A549 (cell line): ENCODE data around the gene SCGB1A1. TPM values are rescaled to one million over a fixed set of nuclear protein-coding genes. Genes with fewer than 3 reads are reported as not detected.

Experiments
- ATAC-seq, 2 experiments: fragments of 200-7000 bp in 1 of 2; fragments of >200 bp in 1 of 2; cut with Nextera tagmentation in 1 of 2; cut with Tn5 transposase in 1 of 2; 3 replicates each; pipeline versions ENCODE4 v1.8.0 to v1.9.1; 2018 to 2020; ENCODE audit warnings: mild to moderate bottlenecking in 1 of 2, moderate library complexity in 1 of 2
- CTCF ChIA-PET: fragments of 300-600 bp; sonication (Branson Sonifier 250); formaldehyde crosslinking; extraction: SDS; loops from one replicate; lab custom pipeline; 2021; ENCODE audit warnings: antibody characterized with exemption, inconsistent platforms; lab: Yijun Ruan, JAX
- POLR2A ChIA-PET: fragments of 350-600 bp; formaldehyde crosslinking; extraction: SDS; loops from one replicate; lab custom pipeline; 2021; ENCODE audit warnings: antibody characterized with exemption, inconsistent platforms; lab: Yijun Ruan, JAX
- DNase-seq, 2 experiments: peaks; one replicate each; pipeline versions ENCODE4 v3.0.0 to v3.0.0-alpha.2; 2011 to 2016; ENCODE audit warnings: low read depth in 1 of 2, low spot score in 1 of 2
- FAIRE-seq: peaks from 2 replicates; lab custom pipeline; 2011; peaks lifted over from hg19 to GRCh38; lab: Jason Lieb, UNC
- H3K27ac ChIP-seq, 2 experiments: fragments of >200 bp; sonication (Bioruptor Twin); formaldehyde crosslinking; 3 replicates each; pipeline ENCODE4 v1.5.1; 2016 to 2017
- H3K4me1 ChIP-seq: fragments of >200 bp; sonication (Bioruptor Twin); formaldehyde crosslinking; 3 replicates; pipeline ENCODE4 v1.6.1; 2016
- H3K4me2 ChIP-seq: fragments of >200 bp; sonication (Bioruptor Twin); formaldehyde crosslinking; 3 replicates; pipeline ENCODE4 v1.6.1; 2016
- H3K4me3 ChIP-seq: fragments of >200 bp; sonication (Bioruptor Twin); formaldehyde crosslinking; 3 replicates; pipeline ENCODE4 v1.5.1; 2016
- H3K9me3 ChIP-seq: fragments of >200 bp; sonication (Bioruptor Twin); formaldehyde crosslinking; 3 replicates; pipeline ENCODE4 v1.6.1; 2016
- BCL3 ChIP-seq: fragments of >200 bp; sonication (Bioruptor Twin); formaldehyde crosslinking; IDR thresholded peaks from 3 replicates; pipeline ENCODE4 v1.6.1; 2016
- BHLHE40 ChIP-seq: IDR thresholded peaks from 2 replicates; pipeline ENCODE4 v1.6.1; 2012; ENCODE audit warnings: low read depth, low read length, inconsistent platforms
- CBX8 ChIP-seq: fragments of 200-600 bp; sonication (generic); IDR thresholded peaks from 2 replicates; pipeline ENCODE4 v1.6.1; 2016
- CEBPB ChIP-seq, 2 experiments: fragments of >200 bp in 1 of 2; sonication (Bioruptor Twin) in 1 of 2; formaldehyde crosslinking in 1 of 2; IDR thresholded peaks; 2 replicates each; pipeline ENCODE4 v1.6.1; 2012 to 2016
- ESRRA ChIP-seq: fragments of 150-350 bp; IDR thresholded peaks from 2 replicates; pipeline ENCODE4 v1.6.1; 2014; ENCODE audit warnings: mild to moderate bottlenecking, low read length, borderline replicate concordance
- FOSL2 ChIP-seq, 2 experiments: fragments of 450-650 bp in 1 of 2; fragments of >200 bp in 1 of 2; sonication (Bioruptor Twin) in 1 of 2; formaldehyde crosslinking; IDR thresholded peaks; 2 replicates each; pipeline versions ENCODE4 v1.5.0 to v1.6.1; 2016 to 2020; ENCODE audit warnings: mild to moderate bottlenecking in 1 of 2, moderate library complexity in 1 of 2
- FOXS1 ChIP-seq: fragments of 250-450 bp; sonication (Bioruptor Pico); IDR thresholded peaks from 2 replicates; pipeline ENCODE4 v1.5.0; 2020; ENCODE audit warnings: mild to moderate bottlenecking, moderate library complexity
- HDAC2 ChIP-seq: fragments of 200-600 bp; sonication (generic); IDR thresholded peaks from 2 replicates; pipeline ENCODE4 v1.6.1; 2016
- HES2 ChIP-seq: fragments of >200 bp; sonication (Bioruptor Twin); formaldehyde crosslinking; IDR thresholded peaks from 2 replicates; pipeline ENCODE4 v1.6.1; 2016
- HEYL ChIP-seq: fragments of 250-450 bp; sonication (Bioruptor Pico); IDR thresholded peaks from 2 replicates; pipeline ENCODE4 v1.8.0; 2021; ENCODE audit warnings: mild to moderate bottlenecking, moderate library complexity
- HOXA7 ChIP-seq: fragments of 250-450 bp; sonication (Bioruptor Pico); IDR thresholded peaks from 2 replicates; pipeline ENCODE4 v1.5.0; 2020; ENCODE audit warnings: mild to moderate bottlenecking, moderate library complexity
- HOXB5 ChIP-seq: fragments of 250-450 bp; sonication (Bioruptor Pico); IDR thresholded peaks from 2 replicates; pipeline ENCODE4 v1.5.0; 2020; ENCODE audit warnings: mild to moderate bottlenecking, moderate library complexity
- JUNB ChIP-seq: fragments of >200 bp; sonication (Bioruptor Twin); formaldehyde crosslinking; IDR thresholded peaks from 2 replicates; pipeline ENCODE4 v1.6.1; 2016
- KDM1A ChIP-seq: fragments of 200-600 bp; sonication (generic); IDR thresholded peaks from 2 replicates; pipeline ENCODE4 v1.6.1; 2016; ENCODE audit warnings: low read depth, mild to moderate bottlenecking
- KDM5A ChIP-seq: fragments of 200-600 bp; sonication (generic); IDR thresholded peaks from 2 replicates; pipeline ENCODE4 v1.6.1; 2016; ENCODE audit warnings: antibody characterized with exemption, mild to moderate bottlenecking
- NPAS2 ChIP-seq: fragments of 250-450 bp; sonication (Bioruptor Pico); IDR thresholded peaks from 2 replicates; pipeline ENCODE4 v1.8.0; 2022; ENCODE audit warnings: mild to moderate bottlenecking, moderate library complexity, borderline replicate concordance
- NR3C1 ChIP-seq: fragments of >200 bp; sonication (Bioruptor Twin); formaldehyde crosslinking; IDR thresholded peaks from 3 replicates; pipeline ENCODE4 v1.6.1; 2017
- POLR2AphosphoS2 ChIP-seq: conservative IDR thresholded peaks from 2 replicates; pipeline ENCODE4 v1.6.1; 2012; ENCODE audit warnings: low read length, improper control_type of control experiment, inconsistent platforms
- RFX5 ChIP-seq: fragments of 450-650 bp; IDR thresholded peaks from 2 replicates; pipeline ENCODE4 v1.7.1; 2014; ENCODE audit warnings: antibody characterized with exemption, mild to moderate bottlenecking, moderate library complexity
- RNF2 ChIP-seq: fragments of 200-600 bp; sonication (generic); IDR thresholded peaks from 2 replicates; pipeline ENCODE4 v1.6.1; 2016; ENCODE audit warnings: low read depth, mild to moderate bottlenecking, antibody characterized with exemption, moderate library complexity, borderline replicate concordance
- SMC3 ChIP-seq: fragments of >200 bp; sonication (Bioruptor Twin); formaldehyde crosslinking; IDR thresholded peaks from 3 replicates; pipeline ENCODE4 v1.6.1; 2018; ENCODE audit warnings: inconsistent platforms
- USF2 ChIP-seq: fragments of 450-650 bp; IDR thresholded peaks from 2 replicates; pipeline ENCODE4 v1.6.1; 2014; ENCODE audit warnings: antibody characterized with exemption
- ZNF302 ChIP-seq: fragments of 250-450 bp; sonication (Bioruptor Pico); IDR thresholded peaks from 2 replicates; pipeline ENCODE4 v1.9.0; 2021; ENCODE audit warnings: inconsistent platforms, mild to moderate bottlenecking, moderate library complexity
- ZSCAN20 ChIP-seq: fragments of 250-450 bp; sonication (Bioruptor Pico); IDR thresholded peaks from 2 replicates; pipeline ENCODE4 v1.8.0; 2022; ENCODE audit warnings: mild to moderate bottlenecking, moderate library complexity
- WGBS: methylation state at CpG from one replicate; pipeline ENCODE4 v1.1.6; 2017; ENCODE audit errors: missing lambda C conversion rate; 5-methylcytosine and 5-hydroxymethylcytosine counted together
- polyA plus RNA-seq, 4 experiments: library from polyadenylated mRNA; depleted of rRNA in 3 of 4; stranded (reverse); fragments of >200 nt; fragmentation: RNase III in 1 of 4; extraction: RNeasy Plus Mini Kit Qiagen cat#74134 plus additional on column Dnase treatment in 1 of 4; gene quantifications; 2 replicates in 3 of 4; 3 replicates in 1 of 4; pipeline ENCODE4 v1.2.3, GENCODE V29; 2011 to 2017

SCGB1A1 gene
- polyA plus RNA-seq, 2 of the 4 experiments (the other 2 are of a cell fraction): 0.47 TPM; not detected in 1

- Histone ChIP-seq H3K27ac (no peak overlapping the region), H3K4me2 (no peak overlapping the region), H3K4me3 (no peak overlapping the region), H3K4me1 (peaks cover 9% of the 10 kb centered on the region; the same call in 2 of the 3 replicates), H3K9me3 (no peaks in the 10 kb centered on the region)
- ATAC-seq (no peak), FAIRE-seq (no peak), DNase-seq (no peak)
- CTCF ChIA-PET: interaction anchor here (0.6 to 9.6 kb wide), 6 partner anchors 11 to 150 kb away, joined by 3 to 86 read pairs (median 4); no protein-coding TSS in a partner anchor
- TF ChIP-seq HES2 (no peak), NR3C1 (no peak), RFX5 (no peak), HOXB5 (CRISPR knock-in tag) (no peak), BCL3 (no peak), CEBPB (IDR thresholded peaks at IDR 0.05) (no peak), CBX8 (no peak), BHLHE40 (no peak), HDAC2 (no peak), SMC3 (no peak), ZNF302 (CRISPR knock-in tag) (no peak), ESRRA (no peak), ZSCAN20 (CRISPR knock-in tag) (no peak), HEYL (CRISPR knock-in tag) (no peak), JUNB (no peak), FOXS1 (no peak), RNF2 (no peak), HOXA7 (no peak), FOSL2 (IDR thresholded peaks at IDR 0.05) (no peak), FOSL2 (CRISPR knock-in tag; IDR thresholded peaks at IDR 0.05) (no peak)
- POLR2A ChIA-PET: interaction anchor here (0.8 kb wide), 1 partner anchor 293 kb away, joined by 3 read pairs; no protein-coding TSS in a partner anchor
- 86% methylated on average over 6 of the region's 8 CpGs for whole genome bisulfite sequencing
Observed at GRCh38 chr11:62413060-62413696, 5.7 kb upstream of the SCGB1A1 start.

GRCh38 chr11:62416596-62416995 lies 2.2 kb upstream of the SCGB1A1 start:
- no peak for ATAC-seq
- TF ChIP-seq NPAS2 (CRISPR knock-in tag) (no peak), KDM5A (no peak), POLR2AphosphoS2 (no peak), SMC3 (no peak), USF2 (no peak), HES2 (no peak), KDM1A (no peak)
- TF ChIP-seq, all 56 proteins: peak for 0
- H3K4me2 ChIP-seq: no peak overlapping the region
- no peak overlapping the region for H3K27ac ChIP-seq
- DNase-seq (no peak), FAIRE-seq (no peak)
- peaks cover 4% of the 10 kb centered on the region; the same call in 2 of the 3 replicates for H3K4me1 ChIP-seq
- ChIA-PET CTCF (interaction anchor here (1.0 to 10.8 kb wide), 5 partner anchors 9 to 139 kb away, joined by 3 to 226 read pairs (median 15); no protein-coding TSS in a partner anchor), POLR2A (no interaction called here)
- no peak overlapping the region for H3K4me3 ChIP-seq
- no peaks in the 10 kb centered on the region for H3K9me3 ChIP-seq
- 89% methylated on average over 12 of the region's 12 CpGs for WGBS
